Right forelimb (tissue), 1 donor: ENCODE results near the gene RPS6KC1.

ENCODE experiments used
- DNase-seq: peaks from one replicate; pipeline ENCODE4 v3.0.0-alpha.2; 2018

The RPS6KC1 gene

GRCh38 chr1:213242883-213243282, 191.8 kb downstream of the RPS6KC1 start:
- no peak for DNase-seq

- DNase-seq, result no peak
Observed at GRCh38 chr1:213244664-213245091, 193.6 kb downstream of the RPS6KC1 start.

GRCh38 chr1:213245260-213245910, 194.3 kb downstream of the RPS6KC1 start:
- DNase-seq, result no peak

- no peak for DNase-seq
Observed at GRCh38 chr1:213247038-213247437, 196.0 kb downstream of the RPS6KC1 start.

GRCh38 chr1:213249395-213249794, 198.4 kb downstream of the RPS6KC1 start:
- no peak for DNase-seq

- no peak for DNase-seq
Observed at GRCh38 chr1:213250041-213250440, 199.0 kb downstream of the RPS6KC1 start.

- DNase-seq, result no peak
Observed at GRCh38 chr1:213250446-213250845, 199.4 kb downstream of the RPS6KC1 start.

- no peak for DNase-seq
Observed at GRCh38 chr1:213251972-213252371, 200.9 kb downstream of the RPS6KC1 start.

- no peak for DNase-seq
Observed at GRCh38 chr1:213256438-213257087, 205.5 kb downstream of the RPS6KC1 start.

GRCh38 chr1:213260311-213261075, 209.5 kb downstream of the RPS6KC1 start:
- no peak for DNase-seq

- DNase-seq, result no peak
Observed at GRCh38 chr1:213264531-213264930, 213.5 kb downstream of the RPS6KC1 start.

GRCh38 chr1:213266983-213267772, 216.1 kb downstream of the RPS6KC1 start:
- DNase-seq, result no peak

GRCh38 chr1:213268221-213268620, 217.2 kb downstream of the RPS6KC1 start:
- DNase-seq, result no peak

- no peak for DNase-seq
Observed at GRCh38 chr1:213269829-213270228, 218.8 kb downstream of the RPS6KC1 start.

GRCh38 chr1:213273546-213273945, 222.5 kb downstream of the RPS6KC1 start:
- DNase-seq, result no peak

- DNase-seq, result no peak
Observed at GRCh38 chr1:213274140-213274539, 223.1 kb downstream of the RPS6KC1 start.

GRCh38 chr1:213275293-213275692, 224.3 kb downstream of the RPS6KC1 start:
- DNase-seq, result no peak

GRCh38 chr1:213276236-213276635, 225.2 kb downstream of the RPS6KC1 start:
- no peak for DNase-seq

GRCh38 chr1:213277036-213277435, 226.0 kb downstream of the RPS6KC1 start:
- DNase-seq, result no peak

GRCh38 chr1:213279410-213279809, 228.4 kb downstream of the RPS6KC1 start:
- DNase-seq, result no peak

- DNase-seq, result peak; percentile 59
Observed at GRCh38 chr1:213281640-213282301, 230.7 kb downstream of the RPS6KC1 start.

- no peak for DNase-seq
Observed at GRCh38 chr1:213284626-213285025, 233.6 kb downstream of the RPS6KC1 start.

- DNase-seq, result no peak
Observed at GRCh38 chr1:213286235-213286634, 235.2 kb downstream of the RPS6KC1 start.
